Breast epithelium (tissue), 3 donors: ENCODE measurements around the gene ABCA13.
"Not testable (repeated sequence)": the region's sequence is repeated elsewhere in the genome, so short reads cannot be mapped to it uniquely, and the experiment has no call there.

ENCODE experiments used
- CTCF ChIP-seq, 3 donors: fragments of 450-650 bp; IDR thresholded peaks; one replicate each; pipeline ENCODE4 v1.5.1; 2016 to 2017; ENCODE audit warnings: antibody characterized with exemption in 3 of 3, mild to moderate bottlenecking in 3 of 3, moderate library complexity in 3 of 3
- POLR2A ChIP-seq: fragments of 450-650 bp; IDR thresholded peaks from one replicate; pipeline ENCODE4 v1.6.1; 2016; ENCODE audit warnings: antibody characterized with exemption, mild to moderate bottlenecking, moderate library complexity
- POLR2AphosphoS5 ChIP-seq, 3 donors: sonication (generic); formaldehyde crosslinking; IDR thresholded peaks; one replicate each; pipeline ENCODE4 v1.6.1; 2017; ENCODE audit warnings: antibody characterized with exemption in 3 of 3

- not testable (repeated sequence) for TF ChIP-seq CTCF (IDR thresholded peaks at IDR 0.05); POLR2A; POLR2AphosphoS5 (IDR thresholded peaks at IDR 0.05)
Observed at GRCh38 chr7:48147690-48148089, 23.6 kb upstream of the ABCA13 start.
